HG03565 (cell line): ENCODE measurements around the gene APOBEC3H.

Experiments
- ATAC-seq: cut with Tn5 transposase; IDR thresholded peaks from one replicate; pipeline ENCODE4 v1.9.1; 2021; ENCODE audit warnings: mild to moderate bottlenecking, moderate library complexity; ENCODE audit not compliant: unreplicated experiment

Gene APOBEC3H

DNA sequence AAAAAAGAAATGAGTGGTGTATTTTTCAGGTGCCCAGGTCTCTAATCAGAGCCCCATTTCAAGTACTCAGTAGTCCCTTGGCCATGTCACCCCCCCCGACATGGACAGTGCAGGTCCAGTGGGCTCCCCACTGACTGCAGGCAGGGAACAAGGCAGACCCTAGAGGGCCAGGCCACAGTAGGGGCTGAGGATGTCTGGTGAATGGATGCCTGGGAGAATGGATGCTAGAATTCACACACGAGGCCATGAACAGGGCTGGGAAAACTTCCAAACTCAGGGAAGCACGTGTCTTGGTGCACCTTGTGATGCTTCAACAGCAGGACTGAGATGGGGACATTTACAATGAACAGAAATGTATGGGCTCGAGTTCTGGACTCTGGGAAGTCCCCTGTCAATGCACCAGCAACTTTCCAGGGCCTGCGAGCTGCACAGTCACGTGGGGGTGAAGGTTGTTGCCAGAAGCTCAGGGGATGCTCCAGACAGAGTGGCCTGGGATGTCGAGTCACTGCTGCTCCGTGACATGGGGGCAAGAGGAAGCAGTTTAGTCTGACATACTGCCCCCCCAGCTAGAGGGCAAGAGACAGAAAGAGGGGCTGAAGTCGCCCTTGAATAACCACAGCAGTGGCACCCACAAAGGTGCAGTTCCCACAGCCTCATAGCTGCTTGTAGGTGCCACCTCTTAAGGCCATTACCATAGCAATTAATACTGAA is 16.8 kb upstream of the APOBEC3H start:
- no peak for ATAC-seq

GRCh38 chr22:39081016-39081415 is 16.0 kb upstream of the APOBEC3H start:
- ATAC-seq: no peak

GRCh38 chr22:39081598-39081997 is 15.4 kb upstream of the APOBEC3H start:
- no peak for ATAC-seq

DNA sequence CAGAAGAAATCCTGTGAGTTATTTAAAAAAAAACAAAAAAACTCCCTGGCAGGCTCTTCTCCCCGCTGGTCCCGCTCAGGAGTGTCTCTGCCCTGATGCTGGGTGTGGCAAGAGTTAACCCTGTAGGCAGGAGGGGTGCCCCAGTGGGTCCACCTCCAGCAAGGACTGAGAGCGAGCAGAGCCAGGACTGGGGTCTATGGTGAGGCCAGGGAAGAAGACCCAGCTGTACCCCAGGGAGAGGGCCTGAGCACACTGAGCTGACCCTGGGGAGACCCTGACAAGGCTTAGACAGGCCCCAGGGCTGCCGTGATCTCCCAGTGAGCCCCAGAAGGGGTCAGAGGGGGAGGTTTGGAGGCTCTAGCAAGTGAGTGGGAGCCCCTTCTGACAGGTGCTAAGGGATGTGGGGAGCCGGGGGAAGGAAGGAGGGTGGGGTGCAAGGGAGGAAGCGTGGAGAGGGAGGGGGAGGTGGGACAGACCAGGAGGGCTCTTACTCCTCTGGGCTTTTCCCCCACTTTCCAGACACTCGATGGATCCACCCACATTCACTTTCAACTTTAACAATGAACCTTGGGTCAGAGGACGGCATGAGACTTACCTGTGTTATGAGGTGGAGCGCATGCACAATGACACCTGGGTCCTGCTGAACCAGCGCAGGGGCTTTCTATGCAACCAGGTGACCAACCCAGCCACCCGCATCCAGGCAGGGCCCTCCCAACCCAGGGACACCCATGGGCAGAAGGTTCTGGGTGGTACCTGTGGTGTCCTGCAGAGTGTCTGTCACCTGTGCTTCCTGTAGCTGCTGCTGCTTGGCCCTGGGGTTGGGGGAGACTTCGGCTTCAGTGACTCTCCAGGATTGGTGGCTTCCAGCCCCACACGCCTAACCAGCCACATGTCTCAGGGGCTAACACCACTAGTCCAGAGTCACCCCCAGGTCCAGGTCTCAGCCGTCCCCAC is 13.6 kb upstream of the APOBEC3H start:
- ATAC-seq: no peak

DNA sequence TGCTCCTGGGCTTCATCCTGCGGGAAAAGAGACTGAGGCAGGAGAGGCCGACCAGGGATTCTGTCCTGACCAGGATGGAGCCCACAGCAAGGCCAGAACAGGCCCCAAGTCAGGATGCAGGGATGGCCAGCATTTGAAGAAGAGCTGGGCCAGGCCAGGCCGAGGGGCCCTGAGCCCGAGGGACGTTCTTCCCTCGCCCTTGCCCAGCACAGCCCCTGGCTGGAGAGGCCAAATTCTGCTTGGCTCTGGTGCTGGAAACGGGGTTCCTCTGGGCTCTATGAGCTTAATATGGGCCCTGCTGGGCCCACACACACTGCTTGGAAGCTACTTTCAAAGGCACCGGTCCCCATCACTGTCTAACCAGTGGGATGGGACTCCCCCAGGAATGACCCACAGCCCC is 12.4 kb upstream of the APOBEC3H start:
- ATAC-seq: no peak

GRCh38 chr22:39087098-39087497 is 9.9 kb upstream of the APOBEC3H start:
- no peak for ATAC-seq

GRCh38 chr22:39087881-39088684 is 9.0 kb upstream of the APOBEC3H start:
- ATAC-seq: no peak

- ATAC-seq: no peak
These were observed 8.4 kb upstream of the APOBEC3H start for GRCh38 chr22:39088685-39089032.

- ATAC-seq: no peak
These were observed 7.1 kb upstream of the APOBEC3H start for GRCh38 chr22:39089928-39090327.

DNA sequence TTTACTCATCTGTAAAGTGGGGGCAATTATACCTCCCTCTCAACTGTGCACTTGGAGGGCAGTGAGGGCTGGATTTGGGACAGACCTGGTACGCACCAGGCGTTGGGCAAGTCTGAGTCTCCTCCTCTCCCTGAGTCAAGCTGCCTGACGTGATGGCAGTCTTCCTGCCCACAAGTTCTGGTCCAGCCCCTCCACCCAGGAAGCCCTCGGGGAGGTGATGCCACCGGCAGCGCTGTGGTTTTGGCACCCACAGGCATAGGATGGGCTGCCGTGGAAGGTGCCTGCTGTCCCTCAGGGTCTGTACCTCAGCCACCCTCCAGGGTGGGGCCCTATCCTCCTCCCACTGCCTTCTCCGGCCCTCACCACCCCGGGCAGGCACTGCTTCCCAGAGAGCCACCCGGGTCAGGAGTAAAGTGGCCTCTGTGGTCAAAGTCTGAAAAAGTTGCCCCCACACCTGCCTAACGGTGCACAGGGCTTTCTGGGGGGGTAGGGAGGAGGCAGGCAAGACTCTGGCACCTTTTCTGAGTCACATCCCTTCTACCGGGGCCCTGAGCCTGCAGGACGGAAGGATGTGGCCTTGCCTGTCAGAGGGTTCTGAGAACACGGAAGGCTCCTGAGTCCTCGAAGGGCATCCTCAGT is 6.5 kb upstream of the APOBEC3H start:
- ATAC-seq: no peak

DNA sequence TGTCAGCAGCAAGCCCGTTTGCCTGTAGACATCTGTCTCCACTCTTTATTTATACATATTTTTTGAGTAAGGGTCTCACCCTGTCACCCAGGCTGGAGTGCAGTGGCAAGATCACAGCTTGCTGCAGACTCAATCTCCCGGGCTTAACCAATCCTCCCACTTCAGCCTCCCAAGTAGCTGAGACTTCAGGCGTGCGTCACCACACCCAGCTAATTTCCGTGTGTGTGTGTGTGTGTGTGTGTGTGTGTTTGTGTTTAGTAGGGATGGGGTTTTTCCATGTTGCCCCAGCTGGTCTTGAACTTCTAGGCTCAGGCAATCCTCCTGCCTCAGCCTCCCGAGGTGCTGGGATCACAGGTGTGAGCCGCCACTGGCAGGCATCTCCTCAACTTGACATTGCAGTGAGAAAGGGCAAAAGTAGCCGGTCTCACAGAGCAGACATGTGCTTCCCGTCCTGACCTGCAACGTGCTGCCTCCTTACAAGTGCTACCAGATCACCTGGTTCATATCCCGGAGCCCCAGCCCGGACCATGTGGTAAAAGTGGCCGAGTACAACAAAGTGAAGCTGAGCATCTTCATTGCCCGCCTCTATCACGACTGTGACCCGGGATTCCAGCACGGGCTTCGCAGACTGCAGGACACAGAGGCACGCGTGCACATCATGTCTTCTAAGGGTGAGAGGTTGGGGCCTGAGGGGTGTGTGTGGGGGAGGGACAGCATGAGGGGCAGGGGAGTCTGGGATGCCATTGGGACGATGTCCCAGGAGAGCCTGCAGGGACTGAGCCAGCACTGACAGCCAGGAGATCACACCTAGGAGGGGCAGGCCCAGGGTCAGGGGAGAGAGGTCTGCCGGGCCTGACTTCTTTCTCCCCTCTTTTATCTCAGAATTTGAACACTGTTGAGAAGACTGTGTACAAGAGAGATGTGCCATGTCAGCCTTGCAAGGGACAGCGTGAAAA is 5.6 kb upstream of the APOBEC3H start:
- no peak for ATAC-seq

- no peak for ATAC-seq
These were observed 4.8 kb upstream of the APOBEC3H start for GRCh38 chr22:39092111-39092862.

DNA sequence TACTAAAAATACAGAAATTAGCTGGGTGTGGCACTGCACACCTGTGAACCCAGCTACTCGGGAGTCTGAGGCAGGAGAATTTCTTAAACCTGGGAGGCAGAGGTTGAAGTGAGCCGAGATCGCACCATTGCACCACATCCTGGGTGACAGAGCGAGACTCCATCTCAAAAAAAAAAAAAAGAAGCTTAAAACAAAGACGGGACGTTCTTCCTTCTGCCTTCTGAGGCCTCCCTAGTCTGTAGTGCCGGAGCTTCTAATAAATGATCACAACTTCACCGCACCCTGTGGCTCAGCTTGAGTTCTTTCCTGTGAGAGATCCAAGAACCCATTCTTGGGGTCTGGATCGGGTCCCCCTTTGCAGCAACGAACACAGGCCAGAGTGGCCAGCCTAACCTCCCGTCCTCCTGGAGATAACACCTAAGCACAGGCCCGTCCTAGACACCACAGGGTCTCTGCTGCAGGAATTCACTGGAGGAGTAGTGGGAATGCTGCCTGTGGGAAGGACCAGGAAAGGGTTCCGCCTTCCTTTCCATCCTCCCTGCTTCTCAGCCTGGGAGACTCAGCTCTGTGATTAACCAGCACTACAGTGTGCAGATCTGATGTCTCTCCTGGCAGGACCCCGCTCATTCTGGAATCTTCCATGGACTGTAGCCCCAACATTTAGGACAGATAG is 2.2 kb upstream of the APOBEC3H start:
- no peak for ATAC-seq

- ATAC-seq: no peak
These were observed 1.1 kb upstream of the APOBEC3H start for GRCh38 chr22:39095971-39096370.

- no peak for ATAC-seq
These were observed 982 bp downstream of the APOBEC3H start for GRCh38 chr22:39098026-39098425.

GRCh38 chr22:39098576-39098975 is 1.5 kb downstream of the APOBEC3H start:
- no peak for ATAC-seq

- no peak for ATAC-seq
These were observed 4.2 kb downstream of the APOBEC3H start for GRCh38 chr22:39101226-39101625.

GRCh38 chr22:39103431-39103830 is 6.4 kb downstream of the APOBEC3H start:
- no peak for ATAC-seq
